ENCODE measurements around the gene ACADVL.

- TF ChIP-seq EZH2 (IDR thresholded peaks at IDR 0.05) (no peak), CTCF (IDR thresholded peaks at IDR 0.05) (no peak)
These were observed 16.3 kb upstream of the ACADVL start for GRCh38 chr17:7203391-7203790.
